Measurements from ENCODE around the gene TUBAL3.

The TUBAL3 gene

DNA sequence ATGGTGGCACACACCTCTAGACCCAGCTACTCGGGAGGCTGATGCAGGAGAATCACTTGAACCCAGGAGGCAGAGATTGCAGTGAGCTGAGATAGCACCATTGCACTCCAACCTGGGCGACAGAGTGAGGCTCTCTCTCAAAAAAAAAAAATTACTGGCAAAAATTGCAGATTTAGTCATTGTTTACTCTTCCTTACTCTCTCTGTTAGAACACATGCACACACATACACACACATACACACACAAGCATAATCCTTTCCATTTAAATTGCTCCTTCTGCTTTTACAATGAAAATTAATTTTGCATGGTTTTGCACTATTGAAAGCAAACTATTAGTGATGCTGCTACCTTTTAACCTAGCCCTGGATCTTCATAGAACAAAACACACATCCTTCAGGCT lies 55.3 kb downstream of the TUBAL3 start:
- TF ChIP-seq, protein P1, sequence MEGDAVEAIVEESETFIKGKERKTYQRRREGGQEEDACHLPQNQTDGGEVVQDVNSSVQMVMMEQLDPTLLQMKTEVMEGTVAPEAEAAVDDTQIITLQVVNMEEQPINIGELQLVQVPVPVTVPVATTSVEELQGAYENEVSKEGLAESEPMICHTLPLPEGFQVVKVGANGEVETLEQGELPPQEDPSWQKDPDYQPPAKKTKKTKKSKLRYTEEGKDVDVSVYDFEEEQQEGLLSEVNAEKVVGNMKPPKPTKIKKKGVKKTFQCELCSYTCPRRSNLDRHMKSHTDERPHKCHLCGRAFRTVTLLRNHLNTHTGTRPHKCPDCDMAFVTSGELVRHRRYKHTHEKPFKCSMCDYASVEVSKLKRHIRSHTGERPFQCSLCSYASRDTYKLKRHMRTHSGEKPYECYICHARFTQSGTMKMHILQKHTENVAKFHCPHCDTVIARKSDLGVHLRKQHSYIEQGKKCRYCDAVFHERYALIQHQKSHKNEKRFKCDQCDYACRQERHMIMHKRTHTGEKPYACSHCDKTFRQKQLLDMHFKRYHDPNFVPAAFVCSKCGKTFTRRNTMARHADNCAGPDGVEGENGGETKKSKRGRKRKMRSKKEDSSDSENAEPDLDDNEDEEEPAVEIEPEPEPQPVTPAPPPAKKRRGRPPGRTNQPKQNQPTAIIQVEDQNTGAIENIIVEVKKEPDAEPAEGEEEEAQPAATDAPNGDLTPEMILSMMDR (IDR thresholded peaks at IDR 0.05; ENCODE audit: extremely low read depth, missing control alignments), result no peak
- DNase-seq (ENCODE audit: low spot score), result no peak

DNA sequence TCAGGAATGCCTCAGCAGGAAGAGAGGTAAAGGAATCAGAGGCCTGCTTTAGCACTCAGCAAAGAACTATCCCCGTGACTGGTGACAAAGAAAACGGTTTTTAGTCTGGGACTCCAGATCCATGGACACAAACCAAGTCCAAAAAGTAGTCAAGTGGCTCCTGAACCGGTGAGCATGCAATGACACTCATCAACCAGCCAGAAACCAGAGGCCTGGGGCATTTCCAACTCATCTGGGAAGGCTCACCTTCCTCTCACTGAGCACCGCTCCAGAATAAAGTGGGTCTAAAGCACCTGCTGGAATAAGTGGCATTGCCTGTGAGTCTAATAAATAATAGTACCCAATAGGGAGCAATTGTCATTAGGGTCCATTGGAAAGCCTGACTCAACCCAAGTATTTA lies 57.7 kb downstream of the TUBAL3 start:
- TF ChIP-seq, protein P1 (IDR thresholded peaks at IDR 0.05; ENCODE audit: extremely low read depth, missing control alignments), result no peak
- no peak for DNase-seq (ENCODE audit: low spot score)

DNA sequence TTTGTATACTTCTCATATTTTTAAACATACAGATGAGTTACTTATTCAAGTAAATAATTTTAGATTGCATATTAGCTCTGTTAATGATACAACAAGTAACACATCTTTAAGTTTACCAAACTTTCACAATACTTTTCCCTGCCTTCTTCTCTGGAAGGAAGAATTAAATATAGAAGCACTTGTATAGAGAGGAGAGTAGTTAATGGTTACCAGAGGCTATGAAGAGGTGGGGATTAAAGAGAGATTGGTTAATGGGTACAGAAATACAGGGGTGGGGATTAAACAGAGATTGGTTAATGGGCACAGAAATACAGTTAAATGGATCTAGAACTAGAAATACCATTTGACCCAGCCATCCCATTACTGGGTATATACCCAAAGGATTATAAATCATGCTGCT lies 59.9 kb downstream of the TUBAL3 start:
- TF ChIP-seq, protein P1 (IDR thresholded peaks at IDR 0.05; ENCODE audit: extremely low read depth, missing control alignments), result no peak
- no peak for DNase-seq (ENCODE audit: low spot score)

DNA sequence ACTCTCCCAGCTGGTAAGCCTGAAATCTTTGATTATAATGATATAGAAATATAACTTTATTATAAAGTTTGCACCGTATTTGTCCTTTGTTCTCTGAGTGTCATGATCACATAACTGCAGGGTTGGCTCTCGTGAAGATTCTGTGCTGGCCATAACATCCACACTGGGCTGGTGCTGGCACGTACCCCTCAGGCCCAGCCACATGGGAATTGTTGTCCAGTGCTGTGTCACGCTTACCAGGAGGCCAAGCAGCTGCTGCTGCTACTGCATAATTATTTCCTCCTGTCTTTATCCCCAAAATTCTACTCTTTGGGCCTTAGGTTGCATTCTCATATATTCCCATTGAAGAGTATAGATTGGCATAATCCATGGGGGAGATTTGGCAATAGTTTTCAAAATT lies 60.6 kb downstream of the TUBAL3 start:
- DNase-seq (ENCODE audit: low spot score), result no peak
- TF ChIP-seq, protein P1 (IDR thresholded peaks at IDR 0.05; ENCODE audit: extremely low read depth, missing control alignments), result no peak

DNA sequence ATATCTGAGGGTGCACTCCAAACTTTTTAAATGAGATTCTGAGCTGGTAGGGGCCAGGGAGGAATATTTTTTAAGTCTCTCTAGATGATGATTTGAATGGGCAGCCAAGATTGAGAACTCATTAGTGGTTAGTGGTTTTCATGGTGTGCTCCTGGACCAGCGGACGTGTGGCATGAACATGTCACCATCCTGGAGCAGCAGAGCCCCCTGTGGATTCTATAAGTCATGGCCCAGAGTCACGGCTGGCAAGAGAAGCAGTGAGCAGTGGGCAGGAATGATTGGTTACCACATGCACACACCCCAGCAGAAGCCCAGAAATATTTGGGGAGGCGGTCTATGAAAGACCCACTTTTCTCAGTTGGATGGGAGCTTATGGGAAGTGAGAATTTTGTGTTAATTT lies 61.1 kb downstream of the TUBAL3 start:
- DNase-seq (ENCODE audit: low spot score), result no peak
- TF ChIP-seq, protein P1 (IDR thresholded peaks at IDR 0.05; ENCODE audit: extremely low read depth, missing control alignments), result no peak

Data from GM20000 (cell line).